Calu3 (cell line): Measurements from ENCODE around the gene TNPO1. TPM values are rescaled to one million over a fixed set of nuclear protein-coding genes. Genes with fewer than 3 reads are reported as not detected.

Experiments used
- BruUV-seq: library from RNA; stranded (reverse); fragments of 400-500 nt; replicated peaks from 2 replicates; lab custom pipeline; 2021; lab: Mats Ljungman, UMichigan
- CTCF ChIA-PET: fragments of 300-600 bp; sonication (Branson Sonifier 250); formaldehyde crosslinking; loops from one replicate; lab custom pipeline; 2022; ENCODE audit warnings: antibody characterized with exemption; lab: Charles Lee
- DNase-seq: peaks from one replicate; pipeline ENCODE4 v3.0.0; 2022
- H3K27ac Mint-ChIP-seq: one replicate; pipeline ENCODE4 v1.8.0; 2022; ENCODE audit warnings: mixed read lengths; ENCODE audit not compliant: unreplicated experiment
- H3K27me3 Mint-ChIP-seq: one replicate; pipeline ENCODE4 v1.8.0; 2022; ENCODE audit warnings: mixed read lengths; ENCODE audit not compliant: unreplicated experiment
- H3K36me3 Mint-ChIP-seq: one replicate; pipeline ENCODE4 v1.8.0; 2022; ENCODE audit warnings: mild to moderate bottlenecking, moderate library complexity, mixed read lengths; ENCODE audit not compliant: insufficient read depth, unreplicated experiment
- H3K4me1 Mint-ChIP-seq: one replicate; pipeline ENCODE4 v1.8.0; 2022; ENCODE audit warnings: mild to moderate bottlenecking, low read depth, mixed read lengths; ENCODE audit not compliant: unreplicated experiment
- H3K4me3 Mint-ChIP-seq: one replicate; pipeline ENCODE4 v1.8.0; 2022; ENCODE audit warnings: mild to moderate bottlenecking, low read depth, moderate library complexity, mixed read lengths; ENCODE audit not compliant: unreplicated experiment
- H3K9me3 Mint-ChIP-seq: one replicate; pipeline ENCODE4 v1.8.0; 2022; ENCODE audit warnings: low read depth, mixed read lengths; ENCODE audit not compliant: unreplicated experiment
- CTCF ChIP-seq: fragments of 200-600 bp; IDR thresholded peaks from one replicate; pipeline ENCODE4 v1.8.0; 2022; ENCODE audit warnings: antibody characterized with exemption; ENCODE audit not compliant: unreplicated experiment
- intact Hi-C: fragments of 100-400 bp; cut with micrococcal nuclease; formaldehyde crosslinking; loops from one replicate; pipeline ENCODE4 v1.10.0; 2022; ENCODE audit not compliant: unreplicated experiment
- total RNA-seq: library from RNA; stranded (reverse); gene quantifications from 2 replicates; pipeline ENCODE4 v1.2.3, GENCODE V29; 2022

Gene TNPO1
- total RNA-seq, 1 experiment from 2014 or later: 138 TPM

- Mint-ChIP-seq H3K4me3 (peak overlapping the region; percentile 93), H3K4me1 (peaks cover 56% of the 10 kb centered on the region), H3K36me3 (peaks cover 33% of the 10 kb centered on the region), H3K27me3 (no peaks in the 10 kb centered on the region), H3K9me3 (no peaks in the 10 kb centered on the region), H3K27ac (peak overlapping the region; percentile 88)
- no peak for DNase-seq
- BruUV-seq: no TSS peak
- TF ChIP-seq CTCF: no peak
- CTCF ChIA-PET: interaction anchor here (0.6 kb wide), 1 partner anchor 76 kb away, joined by 3 read pairs; no protein-coding TSS in a partner anchor
- intact Hi-C loops: loop anchor here (10.0 kb wide), 1 partner anchor 260 kb away; no protein-coding TSS in a partner anchor
These were observed 137.9 kb downstream of the TNPO1 start for GRCh38 chr5:72954389-72954788.

- Mint-ChIP-seq H3K27ac (peak overlapping the region; percentile 88), H3K4me1 (peaks cover 47% of the 10 kb centered on the region), H3K4me3 (peak overlapping the region; percentile 93)
These were observed 138.8 kb downstream of the TNPO1 start for GRCh38 chr5:72955143-72955767.

GRCh38 chr5:72955768-72956323 is 139.4 kb downstream of the TNPO1 start, which contains the start of gene FCHO2:
Gene FCHO2, plus strand, starts transcription at chr5:72956041. Its CDS starts 56 bp downstream, at chr5:72956097.
- intact Hi-C loops: loop anchor here (1.0 to 10.0 kb wide), 2 partner anchors 75 to 259 kb away; no protein-coding TSS in a partner anchor
- BruUV-seq: no TSS peak
- Mint-ChIP-seq H3K9me3 (no peaks in the 10 kb centered on the region), H3K4me1 (peaks cover 46% of the 10 kb centered on the region), H3K27ac (peak within 1 kb of the TSS; percentile 94), H3K4me3 (peak within 1 kb of the TSS; percentile 93), H3K27me3 (no peaks in the 10 kb centered on the region), H3K36me3 (peaks cover 33% of the 10 kb centered on the region)
- CTCF ChIA-PET: interaction anchor here (1.3 to 1.7 kb wide), 2 partner anchors 246 to 260 kb away, joined by 5 to 11 read pairs; no protein-coding TSS in a partner anchor
- peak; percentile 100 for DNase-seq
- TF ChIP-seq CTCF: peak; percentile 88

More at GRCh38 chr5:72955143-72955767, 138.8 kb downstream of the TNPO1 start:
- H3K9me3 Mint-ChIP-seq: no peaks in the 10 kb centered on the region
- CTCF ChIA-PET: interaction anchor here (0.6 to 1.7 kb wide), 2 partner anchors 233 to 261 kb away, joined by 11 to 12 read pairs; no protein-coding TSS in a partner anchor
- intact Hi-C loops: loop anchor here (1.0 to 10.0 kb wide), 2 partner anchors 76 to 260 kb away; no protein-coding TSS in a partner anchor
- TSS peak; percentile 94 for BruUV-seq
- peaks cover 33% of the 10 kb centered on the region for H3K36me3 Mint-ChIP-seq
- H3K27me3 Mint-ChIP-seq: no peaks in the 10 kb centered on the region
- no peak for DNase-seq
- TF ChIP-seq CTCF: no peak

- Mint-ChIP-seq H3K4me3 (peak overlapping the region; percentile 93), H3K9me3 (no peaks in the 10 kb centered on the region), H3K27me3 (no peaks in the 10 kb centered on the region), H3K27ac (peak overlapping the region; percentile 94), H3K36me3 (peaks cover 30% of the 10 kb centered on the region), H3K4me1 (peaks cover 40% of the 10 kb centered on the region)
- no peak for TF ChIP-seq CTCF
- intact Hi-C loops: loop anchor here (10.0 kb wide), 1 partner anchor 258 kb away; no protein-coding TSS in a partner anchor
- peak; percentile 51 for DNase-seq
- CTCF ChIA-PET: interaction anchor here (0.6 to 1.7 kb wide), 3 partner anchors 245 to 553 kb away, joined by 3 to 11 read pairs (median 5); no protein-coding TSS in a partner anchor
- no TSS peak for BruUV-seq
These were observed 140.1 kb downstream of the TNPO1 start for GRCh38 chr5:72956324-72957140.
